ENCODE data around the gene CRYBA1.
"Not testable (repeated sequence)": the region's sequence is repeated elsewhere in the genome, so short reads cannot be mapped to it uniquely, and the experiment has no call there.

Gene CRYBA1

DNA sequence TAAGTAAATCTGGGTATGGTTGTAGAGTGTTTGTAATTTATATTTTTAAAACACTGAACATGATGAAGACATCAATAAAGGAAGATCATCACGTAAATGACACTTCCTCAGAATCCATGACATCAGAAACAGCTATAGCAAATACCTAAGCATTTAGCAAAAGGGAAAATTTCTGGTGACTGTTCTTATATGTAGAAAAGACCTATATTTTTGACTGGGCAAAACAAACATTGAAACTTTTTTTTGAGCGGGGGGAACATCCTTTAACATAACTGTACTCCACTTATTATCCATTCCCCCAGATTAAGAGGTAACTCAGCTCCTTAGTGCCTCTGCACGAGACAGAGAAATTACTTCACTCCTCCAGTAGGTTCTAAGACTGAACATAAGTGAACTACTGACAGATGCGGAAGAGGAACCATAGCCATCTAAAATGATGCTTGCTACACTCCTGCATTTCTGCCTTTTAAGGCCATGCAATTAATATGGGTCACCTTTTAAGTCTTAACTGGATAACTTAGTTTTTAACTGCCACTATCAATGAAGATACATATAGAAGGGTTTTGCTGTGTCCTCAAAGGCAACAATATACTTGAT is 9.4 kb downstream of the CRYBA1 start:
- no peak for DNase-seq (ENCODE audit: low read depth)
- TF ChIP-seq, protein P1, sequence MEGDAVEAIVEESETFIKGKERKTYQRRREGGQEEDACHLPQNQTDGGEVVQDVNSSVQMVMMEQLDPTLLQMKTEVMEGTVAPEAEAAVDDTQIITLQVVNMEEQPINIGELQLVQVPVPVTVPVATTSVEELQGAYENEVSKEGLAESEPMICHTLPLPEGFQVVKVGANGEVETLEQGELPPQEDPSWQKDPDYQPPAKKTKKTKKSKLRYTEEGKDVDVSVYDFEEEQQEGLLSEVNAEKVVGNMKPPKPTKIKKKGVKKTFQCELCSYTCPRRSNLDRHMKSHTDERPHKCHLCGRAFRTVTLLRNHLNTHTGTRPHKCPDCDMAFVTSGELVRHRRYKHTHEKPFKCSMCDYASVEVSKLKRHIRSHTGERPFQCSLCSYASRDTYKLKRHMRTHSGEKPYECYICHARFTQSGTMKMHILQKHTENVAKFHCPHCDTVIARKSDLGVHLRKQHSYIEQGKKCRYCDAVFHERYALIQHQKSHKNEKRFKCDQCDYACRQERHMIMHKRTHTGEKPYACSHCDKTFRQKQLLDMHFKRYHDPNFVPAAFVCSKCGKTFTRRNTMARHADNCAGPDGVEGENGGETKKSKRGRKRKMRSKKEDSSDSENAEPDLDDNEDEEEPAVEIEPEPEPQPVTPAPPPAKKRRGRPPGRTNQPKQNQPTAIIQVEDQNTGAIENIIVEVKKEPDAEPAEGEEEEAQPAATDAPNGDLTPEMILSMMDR (IDR thresholded peaks at IDR 0.05; ENCODE audit: control insufficient read depth, extremely low read depth, insufficient read depth), result no peak
- H3K4me3 ChIP-seq (ENCODE audit: low read depth, low read length), result no peak overlapping the region

DNA sequence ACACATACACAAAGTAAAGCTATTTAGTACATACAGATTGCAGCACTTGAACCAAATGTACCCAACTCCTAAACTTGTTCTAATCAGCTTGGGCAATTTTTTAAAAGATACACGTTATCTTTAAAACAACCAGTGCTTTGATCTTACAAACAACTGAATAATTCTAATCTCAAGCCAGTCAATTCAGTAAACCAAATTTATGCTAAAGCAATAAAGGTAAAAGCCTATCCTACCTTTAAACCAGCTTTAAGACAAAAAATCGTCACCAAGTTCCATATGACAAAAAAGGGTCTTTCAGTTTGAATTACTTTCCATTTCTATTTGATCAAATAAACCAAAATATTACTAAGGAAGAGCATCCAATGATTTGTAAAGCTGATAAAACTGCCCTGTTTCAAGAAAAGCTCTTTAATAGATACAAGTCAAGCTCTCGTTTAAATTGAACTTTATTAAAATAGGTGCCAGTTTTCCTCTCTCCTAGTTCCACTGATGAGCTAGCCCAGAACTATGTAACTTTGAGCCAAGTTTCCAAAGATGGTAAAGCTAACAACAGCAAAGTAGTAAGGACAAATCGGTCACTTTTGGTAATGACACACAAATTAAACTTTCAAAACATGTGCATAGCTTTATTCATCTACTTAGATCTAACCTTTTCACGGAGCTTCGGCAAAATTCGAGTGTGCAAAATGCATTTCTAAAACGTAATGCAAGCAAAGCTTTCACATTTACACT is 10.2 kb downstream of the CRYBA1 start:
- no peak for DNase-seq (ENCODE audit: low read depth)
- H3K4me3 ChIP-seq (ENCODE audit: low read depth, low read length), result no peak overlapping the region
- TF ChIP-seq, protein P1 (IDR thresholded peaks at IDR 0.05; ENCODE audit: control insufficient read depth, extremely low read depth, insufficient read depth), result no peak

DNA sequence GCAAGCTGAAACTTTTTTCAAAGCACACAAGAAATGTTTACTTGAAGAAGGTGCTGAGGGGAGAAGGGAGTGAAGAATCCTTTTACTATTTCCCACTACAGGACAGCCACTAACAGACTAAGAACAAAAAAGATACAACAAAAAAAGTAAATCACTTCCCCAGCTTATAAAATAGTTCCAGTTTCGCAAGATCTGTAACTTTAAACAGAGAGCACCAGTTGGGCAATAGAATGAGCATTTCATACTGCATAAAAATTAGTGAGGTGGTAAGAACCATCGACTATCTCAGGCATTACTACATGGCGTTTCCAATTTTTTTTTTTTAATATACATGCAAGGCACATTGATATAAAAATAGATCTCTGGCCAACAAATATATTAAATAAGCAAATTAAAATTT is 11.1 kb downstream of the CRYBA1 start:
- TF ChIP-seq, protein P1 (IDR thresholded peaks at IDR 0.05; ENCODE audit: control insufficient read depth, extremely low read depth, insufficient read depth), result no peak
- DNase-seq (ENCODE audit: low read depth), result no peak
- H3K4me3 ChIP-seq (ENCODE audit: low read depth, low read length), result no peak overlapping the region

DNA sequence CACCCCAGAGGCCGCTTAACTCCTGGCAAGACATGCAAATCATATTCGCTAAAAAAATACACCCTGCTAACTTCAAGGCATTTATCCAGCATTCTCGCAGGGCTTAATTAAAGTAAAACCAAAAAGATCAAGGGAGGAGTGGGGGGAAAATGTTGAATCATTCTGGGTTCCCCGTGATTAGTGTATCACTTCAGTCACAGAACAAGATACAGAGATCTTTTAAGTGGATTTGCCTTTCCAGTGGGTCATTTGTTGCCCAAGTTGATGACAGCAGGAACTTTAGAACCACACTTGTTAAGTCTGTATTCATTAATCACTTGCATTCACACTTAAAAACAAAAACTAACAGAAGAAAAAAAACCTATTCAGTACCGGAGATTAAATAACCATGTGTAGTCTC is 17.3 kb downstream of the CRYBA1 start:
- H3K4me3 ChIP-seq (ENCODE audit: low read depth, low read length), result no peak overlapping the region
- DNase-seq (ENCODE audit: low read depth), result no peak
- TF ChIP-seq, protein P1 (IDR thresholded peaks at IDR 0.05; ENCODE audit: control insufficient read depth, extremely low read depth, insufficient read depth), result no peak

DNA sequence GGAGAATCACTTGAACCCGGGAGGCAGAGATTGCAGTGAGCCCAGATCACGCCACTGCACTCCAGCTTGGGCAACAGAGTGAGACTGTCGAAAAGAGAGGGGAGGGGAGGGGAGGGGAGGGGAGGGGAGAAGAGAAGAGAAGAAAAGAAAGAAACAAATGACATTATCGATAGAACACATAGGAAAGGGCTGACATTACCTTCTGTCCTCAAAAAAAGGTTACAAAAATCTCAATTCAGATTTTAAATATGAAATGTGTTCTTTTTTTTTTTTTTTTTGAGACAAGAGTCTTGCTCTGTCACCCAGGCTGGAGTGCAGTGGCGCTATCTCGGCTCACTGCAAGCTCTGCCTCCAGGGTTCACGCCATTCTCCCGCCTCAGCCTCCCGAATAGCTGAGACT is 25.3 kb downstream of the CRYBA1 start:
- not testable (repeated sequence) for DNase-seq (ENCODE audit: low read depth)

DNA sequence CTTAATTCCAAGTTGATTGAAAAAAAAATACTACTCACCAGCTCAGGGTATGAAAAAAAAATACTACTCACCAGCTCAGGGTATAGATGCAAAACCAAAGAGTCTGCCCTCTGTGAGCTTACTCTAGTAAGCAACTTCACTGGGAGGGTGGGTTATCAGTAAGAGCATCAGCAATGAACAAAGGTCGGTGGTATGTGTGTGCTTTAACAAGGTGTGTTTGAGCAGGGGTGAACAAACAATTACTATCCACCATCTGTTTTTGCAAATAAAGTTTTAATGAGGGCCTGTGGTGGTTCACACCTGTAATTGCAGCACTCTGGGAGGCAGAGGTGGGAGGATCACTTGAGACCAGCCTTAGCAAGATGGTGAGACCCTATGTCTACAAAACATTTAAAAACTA is 27.3 kb downstream of the CRYBA1 start:
- H3K4me3 ChIP-seq (ENCODE audit: low read depth, low read length), result no peak overlapping the region
- no peak for DNase-seq (ENCODE audit: low read depth)
- TF ChIP-seq, protein P1 (IDR thresholded peaks at IDR 0.05; ENCODE audit: control insufficient read depth, extremely low read depth, insufficient read depth), result no peak

More for the DNA sequence above, 25.3 kb downstream of the CRYBA1 start:
- H3K4me3 ChIP-seq (ENCODE audit: low read depth, low read length), result not testable (repeated sequence)

DNA sequence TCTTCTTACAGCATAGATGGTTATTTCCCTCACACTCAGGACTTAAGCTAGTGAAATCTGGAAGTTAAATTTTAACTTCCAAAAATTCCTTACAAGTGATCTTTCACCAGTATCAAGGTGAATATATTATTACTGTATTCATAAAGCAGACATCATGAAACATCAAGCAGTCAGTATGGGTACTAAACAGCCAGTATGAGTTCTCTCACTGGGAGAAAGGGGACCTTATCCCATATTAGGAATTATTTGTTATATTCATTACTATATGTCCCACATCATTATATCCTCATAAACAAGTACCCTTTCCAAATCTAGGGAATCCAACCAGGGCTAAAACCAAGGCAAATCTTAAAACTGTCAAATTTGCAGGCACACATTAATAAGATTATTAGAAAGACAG is 32.0 kb downstream of the CRYBA1 start:
- no peak for DNase-seq (ENCODE audit: low read depth)
- TF ChIP-seq, protein P1 (IDR thresholded peaks at IDR 0.05; ENCODE audit: control insufficient read depth, extremely low read depth, insufficient read depth), result no peak
- H3K4me3 ChIP-seq (ENCODE audit: low read depth, low read length), result no peak overlapping the region
